ENCODE data around the gene SNAPC4. TPM values are rescaled to one million over a fixed set of nuclear protein-coding genes. Genes with fewer than 3 reads are reported as not detected.

The SNAPC4 gene
- total RNA-seq, 2 donors from 2014 or later = 18.0 to 18.7 TPM

DNA sequence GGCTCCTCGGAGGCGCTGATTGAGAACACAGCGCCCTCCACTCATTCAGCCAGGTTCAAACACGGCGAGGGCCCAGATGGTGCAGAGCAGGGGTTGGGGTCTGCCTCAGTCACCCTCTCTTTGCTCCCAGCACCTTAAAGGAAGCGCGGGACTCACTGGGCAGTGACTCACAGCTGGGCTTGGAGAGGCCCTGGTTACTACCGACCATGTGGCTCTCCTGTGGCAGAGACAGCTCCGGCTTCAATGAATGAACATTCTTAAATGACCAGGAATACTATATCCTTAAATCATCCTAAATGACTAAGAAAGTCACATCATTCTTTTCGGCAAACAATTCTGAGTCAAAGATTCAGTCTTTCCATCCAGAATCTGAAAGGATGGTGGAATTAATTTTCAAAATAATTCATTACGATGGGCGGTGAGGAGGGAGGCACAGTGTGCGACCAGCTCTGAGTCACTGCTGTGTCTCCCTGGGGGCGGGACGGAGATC lies 41.3 kb upstream of the SNAPC4 start:
- Histone ChIP-seq H3K9me3 (ENCODE audit: control insufficient read depth, low read length) (no peaks in the 10 kb centered on the region), H3K27me3 (ENCODE audit: control insufficient read depth, insufficient read depth, low read length, poor library complexity, severe bottlenecking) (no peaks in the 10 kb centered on the region), H3K9ac (ENCODE audit: extremely low read depth, low read length, poor library complexity, severe bottlenecking) (no peak overlapping the region), H3K27ac (ENCODE audit: low read depth, low read length) (no peak overlapping the region), H3K36me3 (ENCODE audit: control insufficient read depth, insufficient read depth, low read length) (peaks cover 55% of the 10 kb centered on the region), H3K4me3 (ENCODE audit: low read length) (no peak overlapping the region), H3K4me1 (ENCODE audit: control insufficient read depth, insufficient read depth, low read length) (peaks cover 9% of the 10 kb centered on the region)
- no peak for TF ChIP-seq CTCF (conservative IDR thresholded peaks at IDR 0.05)
- H3K4me3 Mint-ChIP-seq = no peak overlapping the region
- peaks cover 16% of the 10 kb centered on the region for H3K4me1 Mint-ChIP-seq
- peaks cover 41% of the 10 kb centered on the region for H3K36me3 Mint-ChIP-seq (ENCODE audit: low read depth)
- no peaks in the 10 kb centered on the region for H3K27me3 Mint-ChIP-seq (ENCODE audit: insufficient read depth)
- H3K27ac Mint-ChIP-seq = no peak overlapping the region
- no peak for DNase-seq
- 94 to 96% methylated on average over 12 to 15 of the region's 15 CpGs for WGBS, 2 experiments (ENCODE audit: insufficient coverage in 1 of 2, insufficient read length in 1 of 2)
- H3K9me3 Mint-ChIP-seq = no peaks in the 10 kb centered on the region

DNA sequence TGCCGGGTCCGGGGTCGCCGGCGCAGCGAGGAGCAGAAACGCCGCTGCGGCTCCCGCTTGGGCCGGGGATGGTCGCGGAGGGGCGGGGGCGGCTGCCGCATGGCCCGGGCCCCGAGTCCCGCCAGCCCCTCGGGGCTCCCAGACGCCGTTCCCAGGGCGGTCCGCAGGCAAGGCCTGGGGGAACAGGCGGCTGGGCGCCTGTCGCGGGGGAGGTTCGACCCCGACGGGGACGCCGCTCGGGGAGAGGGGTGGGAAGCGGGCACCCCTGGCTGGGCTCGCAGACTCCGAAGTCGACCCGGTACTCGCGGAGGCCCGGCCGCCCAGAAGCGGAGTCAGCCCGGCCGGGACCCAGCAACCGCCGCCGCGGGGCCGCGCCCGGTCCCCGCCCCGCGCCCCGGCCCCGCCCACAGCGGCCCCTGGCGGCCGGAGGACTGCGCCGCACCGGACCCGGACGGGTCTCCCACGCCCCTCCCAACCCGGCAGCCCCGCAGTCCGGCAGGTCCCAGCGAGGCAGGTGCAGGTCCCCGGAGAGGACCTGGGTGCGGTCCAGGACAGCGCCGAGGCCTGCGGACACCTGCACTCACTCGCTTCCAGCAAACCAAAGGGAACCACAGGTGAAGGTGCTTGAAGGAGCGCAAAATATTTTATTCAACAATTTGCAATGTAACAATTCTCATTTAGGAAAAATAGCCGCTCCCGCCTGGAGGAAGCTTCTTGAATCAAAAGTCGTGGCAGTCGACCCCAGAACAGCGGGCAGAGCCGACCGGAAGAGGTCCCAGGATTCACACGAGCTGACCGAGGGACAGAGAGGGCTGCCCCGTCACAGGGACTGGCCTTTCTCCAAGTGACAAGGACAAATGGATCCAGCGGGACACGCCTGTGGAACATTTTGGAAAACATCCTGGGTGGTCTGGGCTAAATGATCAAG lies 39.8 kb upstream of the SNAPC4 start, which contains the start of gene INPP5E:
INPP5E (minus strand) TSS at position 365 of the 928 bp plus-strand sequence. CDS start 426 bp downstream, outside the sequence.
- H3K27ac ChIP-seq (ENCODE audit: low read depth, low read length) = peak within 1 kb of the TSS; percentile 8
- H3K36me3 Mint-ChIP-seq (ENCODE audit: low read depth) = peaks cover 37% of the 10 kb centered on the region
- peak within 1 kb of the TSS; percentile 55 for H3K27ac Mint-ChIP-seq
- H3K9me3 ChIP-seq (ENCODE audit: control insufficient read depth, low read length) = no peaks in the 10 kb centered on the region
- H3K27me3 ChIP-seq (ENCODE audit: control insufficient read depth, insufficient read depth, low read length, poor library complexity, severe bottlenecking) = no peaks in the 10 kb centered on the region
- peak within 1 kb of the TSS; percentile 57 for H3K9ac ChIP-seq (ENCODE audit: extremely low read depth, low read length, poor library complexity, severe bottlenecking)
- peak; percentile 94 for DNase-seq
- peaks cover 44% of the 10 kb centered on the region for H3K36me3 ChIP-seq (ENCODE audit: control insufficient read depth, insufficient read depth, low read length)
- peak within 1 kb of the TSS; percentile 77 for H3K4me3 Mint-ChIP-seq
- H3K27me3 Mint-ChIP-seq (ENCODE audit: insufficient read depth) = no peaks in the 10 kb centered on the region
- peak within 1 kb of the TSS; percentile 91 for H3K4me3 ChIP-seq (ENCODE audit: low read length)
- peaks cover 16% of the 10 kb centered on the region for H3K4me1 Mint-ChIP-seq
- WGBS, 2 experiments (ENCODE audit: insufficient coverage in 1 of 2, insufficient read length in 1 of 2) = 14 to 44% methylated on average over 21 to 90 of the region's 90 CpGs
- no peaks in the 10 kb centered on the region for H3K9me3 Mint-ChIP-seq
- H3K4me1 ChIP-seq (ENCODE audit: control insufficient read depth, insufficient read depth, low read length) = peaks cover 9% of the 10 kb centered on the region
- TF ChIP-seq CTCF (conservative IDR thresholded peaks at IDR 0.05) = peak; percentile 76

DNA sequence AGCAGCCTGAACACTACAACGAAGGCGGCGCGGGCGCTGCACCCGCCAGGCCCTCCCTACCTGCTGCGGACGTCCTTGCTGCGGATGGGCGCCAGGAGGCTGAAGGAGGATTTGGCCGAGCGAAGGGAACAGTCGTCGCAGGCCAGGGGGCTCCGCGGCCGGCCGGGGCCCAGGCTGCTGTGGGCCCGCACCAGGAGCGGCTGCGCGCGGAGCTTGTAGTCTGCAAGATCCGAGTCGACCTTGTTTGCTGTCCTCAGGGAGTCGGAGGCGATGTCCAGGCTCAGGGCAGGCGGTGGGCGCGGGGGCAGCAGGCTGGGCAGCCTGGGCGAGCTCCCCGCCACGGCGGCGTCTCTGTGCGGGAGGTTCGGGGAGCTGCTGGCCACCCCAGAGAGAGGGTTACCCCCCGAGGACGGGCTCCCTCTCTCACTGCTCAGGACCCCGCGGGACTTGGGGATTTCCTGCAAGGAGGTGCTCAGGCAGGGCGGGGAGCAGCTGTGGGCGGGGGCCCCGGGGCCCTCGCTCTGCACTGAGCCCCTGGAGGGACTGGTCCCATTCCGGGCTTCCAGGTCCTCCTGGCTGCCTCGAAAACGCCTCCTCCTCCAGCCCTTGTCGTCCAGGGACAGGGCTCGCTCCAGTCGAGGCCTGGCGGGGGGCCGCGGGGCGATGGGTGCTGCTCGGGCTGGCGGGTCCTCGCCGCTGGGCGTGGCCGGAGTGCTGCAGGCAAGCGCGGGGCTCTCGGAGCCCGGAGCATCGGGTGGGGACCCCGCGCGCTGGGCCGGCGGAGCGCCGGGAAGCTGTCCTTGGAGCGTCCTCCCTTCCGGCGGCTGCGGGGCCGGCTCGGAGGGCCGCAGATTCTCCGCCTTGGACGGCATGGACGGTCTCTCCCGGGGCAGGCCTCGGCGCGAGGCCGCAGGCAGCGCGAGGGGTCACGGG lies 38.8 kb upstream of the SNAPC4 start:
- H3K27me3 ChIP-seq (ENCODE audit: control insufficient read depth, insufficient read depth, low read length, poor library complexity, severe bottlenecking) = no peaks in the 10 kb centered on the region
- H3K27ac Mint-ChIP-seq = peak overlapping the region; percentile 30
- H3K9me3 ChIP-seq (ENCODE audit: control insufficient read depth, low read length) = no peaks in the 10 kb centered on the region
- peak; percentile 75 for DNase-seq
- WGBS, 2 experiments (ENCODE audit: insufficient coverage in 1 of 2, insufficient read length in 1 of 2) = 0 to 2% methylated on average over 47 to 91 of the region's 91 CpGs
- peak overlapping the region; percentile 91 for H3K4me3 ChIP-seq (ENCODE audit: low read length)
- H3K36me3 ChIP-seq (ENCODE audit: control insufficient read depth, insufficient read depth, low read length) = peaks cover 35% of the 10 kb centered on the region
- no peaks in the 10 kb centered on the region for H3K9me3 Mint-ChIP-seq
- no peaks in the 10 kb centered on the region for H3K27me3 Mint-ChIP-seq (ENCODE audit: insufficient read depth)
- no peak overlapping the region for H3K27ac ChIP-seq (ENCODE audit: low read depth, low read length)
- H3K36me3 Mint-ChIP-seq (ENCODE audit: low read depth) = peaks cover 30% of the 10 kb centered on the region
- peaks cover 16% of the 10 kb centered on the region for H3K4me1 Mint-ChIP-seq
- H3K9ac ChIP-seq (ENCODE audit: extremely low read depth, low read length, poor library complexity, severe bottlenecking) = peak overlapping the region; percentile 57
- peaks cover 9% of the 10 kb centered on the region for H3K4me1 ChIP-seq (ENCODE audit: control insufficient read depth, insufficient read depth, low read length)
- H3K4me3 Mint-ChIP-seq = peak overlapping the region; percentile 77
- no peak for TF ChIP-seq CTCF (conservative IDR thresholded peaks at IDR 0.05)

Data from endodermal cell (in vitro differentiated cells).